GM21515 (cell line): ENCODE measurements around the gene WDR81.

Experiments used
- ATAC-seq: cut with Tn5 transposase; IDR thresholded peaks from one replicate; pipeline ENCODE4 v1.9.1; 2021; ENCODE audit not compliant: unreplicated experiment

Gene WDR81

GRCh38 chr17:1776857-1777256 is 52.4 kb downstream of the WDR81 start:
- ATAC-seq: no peak

GRCh38 chr17:1779571-1780131 is 55.1 kb downstream of the WDR81 start:
- no peak for ATAC-seq

DNA sequence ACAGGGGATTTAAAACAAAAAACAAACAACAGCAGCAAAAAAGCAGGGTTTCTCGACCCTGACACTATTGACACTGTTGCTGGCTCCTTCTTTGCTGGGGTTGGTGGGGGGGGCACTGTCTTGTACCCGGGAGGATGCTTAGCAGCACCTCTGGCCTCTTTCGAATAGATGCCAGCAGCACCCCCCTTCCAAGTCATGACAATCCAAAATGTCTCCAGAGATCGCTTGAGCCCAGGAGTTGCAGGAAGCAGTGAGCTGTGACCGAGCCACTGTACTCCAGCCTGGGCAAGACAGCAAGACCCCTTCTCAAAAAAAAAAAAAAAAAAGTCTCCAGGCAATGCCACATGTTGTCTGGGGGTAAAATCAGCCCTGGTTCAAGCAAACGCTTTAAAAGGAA is 57.7 kb downstream of the WDR81 start:
- no peak for ATAC-seq

DNA sequence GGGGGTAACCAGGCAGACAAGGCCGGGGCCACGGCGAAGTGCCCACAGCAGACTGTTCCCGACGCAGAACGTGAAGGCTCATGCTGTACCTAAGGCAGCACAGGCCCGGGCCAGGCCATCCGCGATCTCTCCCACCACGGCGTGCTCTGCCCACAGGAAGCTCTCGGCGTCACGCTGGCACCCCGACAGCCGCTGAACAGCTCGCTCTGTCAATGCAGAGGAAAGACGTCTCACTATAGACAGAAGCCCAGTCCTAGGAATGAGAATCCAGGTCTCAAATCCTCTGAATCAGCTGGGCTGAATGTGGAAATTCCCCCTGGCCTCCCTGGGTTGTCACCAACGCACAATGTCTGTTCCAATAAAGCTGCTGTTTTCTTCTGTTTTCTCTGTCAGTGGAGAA is 58.8 kb downstream of the WDR81 start:
- no peak for ATAC-seq

GRCh38 chr17:1783834-1784611 is 59.5 kb downstream of the WDR81 start:
- no peak for ATAC-seq

GRCh38 chr17:1785930-1786329 is 61.4 kb downstream of the WDR81 start:
- ATAC-seq: no peak

DNA sequence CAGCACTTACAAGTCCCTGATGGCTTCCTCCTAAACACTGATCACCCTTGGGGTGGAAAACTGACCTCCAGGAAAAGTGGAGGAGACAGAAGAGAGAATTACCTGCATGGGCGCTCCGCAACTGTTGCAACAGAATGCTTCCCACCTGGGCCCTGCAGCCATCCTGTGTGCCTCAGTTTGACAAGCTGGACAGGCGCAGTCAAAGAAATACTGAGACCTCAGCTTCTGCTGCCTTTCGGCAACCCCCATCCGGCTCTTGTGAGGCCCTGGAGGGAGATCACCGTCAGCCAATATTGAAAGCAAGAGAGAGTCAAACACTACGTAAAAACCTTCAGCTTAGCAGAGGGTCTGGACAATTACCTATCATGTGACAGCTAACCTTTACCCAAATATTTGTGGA is 62.2 kb downstream of the WDR81 start:
- ATAC-seq: no peak

DNA sequence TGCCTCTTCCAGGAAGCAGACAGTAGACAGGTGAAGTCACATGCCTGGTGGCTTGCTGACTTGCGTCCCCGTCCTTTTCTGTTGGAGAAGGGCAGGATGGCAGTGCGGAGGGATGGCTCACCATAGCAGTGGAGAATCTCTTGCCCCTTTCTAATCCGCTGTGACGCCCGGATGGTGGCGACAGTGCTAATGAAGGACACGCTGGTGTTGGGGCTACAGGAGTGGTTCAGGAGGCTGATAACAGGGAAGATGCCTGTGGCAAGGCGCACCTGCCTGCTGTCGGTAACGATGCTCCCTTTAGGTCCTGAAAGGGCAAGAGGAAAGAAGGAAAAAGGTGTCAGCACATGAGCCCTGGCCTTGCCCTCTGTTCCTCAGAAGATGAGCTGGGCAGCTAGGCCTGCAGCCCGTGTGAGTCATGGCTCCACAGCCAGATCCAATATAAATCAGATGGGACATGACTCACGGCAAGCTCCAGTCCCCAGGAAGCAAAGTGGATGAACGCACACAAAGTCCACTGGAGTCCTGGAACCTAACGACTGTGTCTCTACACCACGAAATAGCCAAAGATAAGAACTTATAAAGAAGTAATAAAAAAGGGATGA is 62.9 kb downstream of the WDR81 start:
- no peak for ATAC-seq
